K562 (cell line): Measurements from ENCODE around the gene SYNE2. TPM values are rescaled to one million over a fixed set of nuclear protein-coding genes. Genes with fewer than 3 reads are reported as not detected.

Experiments
- CCAR2 ChIP-seq: fragments of 200-400 bp; formaldehyde crosslinking; IDR thresholded peaks from 2 replicates; pipeline ENCODE4 v1.6.1; 2017; ENCODE audit warnings: mild to moderate bottlenecking, low read depth, low read length
- NKRF ChIP-seq: fragments of 450-650 bp; IDR thresholded peaks from 2 replicates; pipeline ENCODE4 v1.6.1; 2016; ENCODE audit warnings: borderline replicate concordance
- POLR2H ChIP-seq: IDR thresholded peaks from 2 replicates; pipeline ENCODE4 v1.6.1; 2016; ENCODE audit warnings: missing genetic modification characterization, low read depth, mild to moderate bottlenecking, control low read depth, missing compliant biosample characterization, moderate library complexity
- TARDBP ChIP-seq: fragments of 450-650 bp; IDR thresholded peaks from 2 replicates; pipeline ENCODE4 v1.6.1; 2016
- UBTF ChIP-seq, 2 experiments: IDR thresholded peaks; 2 replicates each; pipeline ENCODE4 v1.6.1; 2012; ENCODE audit warnings: improper control_type of control experiment in 2 of 2, low read depth in 2 of 2, low read length in 2 of 2, borderline replicate concordance in 1 of 2
- ZFP91 ChIP-seq: sonication (generic); formaldehyde crosslinking; IDR thresholded peaks from 2 replicates; pipeline ENCODE4 v1.8.0; 2022; ENCODE audit warnings: mild to moderate bottlenecking, missing genetic modification reagents
- ZNF282 ChIP-seq: sonication (generic); formaldehyde crosslinking; IDR thresholded peaks from 2 replicates; pipeline ENCODE4 v1.8.1; 2023; ENCODE audit warnings: missing genetic modification reagents
- ZNF398 ChIP-seq: fragments of 250-450 bp; sonication (Bioruptor Pico); IDR thresholded peaks from 2 replicates; pipeline ENCODE4 v1.8.0; 2021; ENCODE audit warnings: moderate library complexity, mild to moderate bottlenecking, inconsistent platforms
- ZNF584 ChIP-seq: fragments of 200-800 bp; sonication (Bioruptor generic); IDR thresholded peaks from 2 replicates; pipeline ENCODE4 v1.6.1; 2016; ENCODE audit warnings: low read depth, mild to moderate bottlenecking, missing genetic modification characterization, missing compliant biosample characterization
- polyA plus RNA-seq, 8 experiments: library from polyadenylated mRNA; depleted of rRNA in 4 of 8; stranded (reverse) in 5 of 8; unstranded in 3 of 8; fragments of >200 nt; fragmentation: Nextera tagmentation in 2 of 8; fragmentation: Illumina TruSeq in 1 of 8; extraction: Ambion mirVana in 2 of 8; extraction: Trizol in 1 of 8; gene quantifications; 2 replicates each; pipeline versions ENCODE4 v1.2.1 to v1.2.3, GENCODE V29; 2011 to 2014; ENCODE audit warnings: inconsistent platforms in 1 of 8, missing spikeins in 1 of 8
- total RNA-seq, 7 experiments: library from RNA; depleted of rRNA in 6 of 7; stranded (reverse); fragments of >200 nt in 6 of 7; fragmentation: Illumina TruSeq in 2 of 7; extraction: Trizol in 2 of 7; gene quantifications; 2 replicates each; pipeline versions ENCODE4 v1.2.1 to v1.2.3, GENCODE V29; 2011 to 2021; ENCODE audit warnings: low replicate concordance in 1 of 7

Gene SYNE2
- total and polyA plus RNA-seq, 9 of the 15 experiments (the other 6 are each of a cell fraction or from before 2014, with no cell fraction given) = 0.06 to 0.53 (median 0.11) TPM

GRCh38 chr14:64012720-64013119, 159.9 kb downstream of the SYNE2 start (continued):
- TF ChIP-seq UBTF (IDR thresholded peaks at IDR 0.05; ENCODE audit: borderline replicate concordance in 1 of 2, low read depth in 2 of 2, low read length in 2 of 2) (no peak), CCAR2 (no peak), ZNF584 (no peak), TARDBP (no peak), NKRF (no peak), ZFP91 (no peak), ZNF282 (CRISPR knock-in tag) (no peak), ZNF398 (no peak), POLR2H (tag) (no peak)
